Endothelial cell of umbilical vein (primary cell): ENCODE measurements around the gene VLDLR.

ENCODE experiments used
- CTCF ChIP-seq, 2 donors: IDR thresholded peaks; 1 replicate in 1 of 2; 2 replicates in 1 of 2; pipeline ENCODE4 v1.5.1; 2011; ENCODE audit warnings: low read length in 2 of 2, mild to moderate bottlenecking in 2 of 2, moderate library complexity in 2 of 2, control low read depth in 1 of 2, inconsistent platforms in 1 of 2, low read depth in 1 of 2; ENCODE audit not compliant: insufficient read depth in 1 of 2; ENCODE audit errors: extremely low read depth in 1 of 2
- EZH2 ChIP-seq: IDR thresholded peaks from 2 replicates; pipeline ENCODE4 v1.6.1; 2012; ENCODE audit warnings: borderline replicate concordance, low read depth, mild to moderate bottlenecking, moderate library complexity, low read length, inconsistent platforms; ENCODE audit not compliant: severe bottlenecking
- JUN ChIP-seq: IDR thresholded peaks from 2 replicates; pipeline ENCODE4 v1.6.1; 2011; ENCODE audit warnings: borderline replicate concordance, low read depth; ENCODE audit not compliant: insufficient read length, insufficient read depth
- POLR2A ChIP-seq: IDR thresholded peaks from 2 replicates; pipeline ENCODE4 v1.6.1; 2012; ENCODE audit warnings: low read depth, mild to moderate bottlenecking, control low read depth, low read length
- POLR2AphosphoS5 ChIP-seq: IDR thresholded peaks from 2 replicates; pipeline ENCODE4 v1.6.1; 2012; ENCODE audit warnings: low read depth, mild to moderate bottlenecking, control low read depth, low read length, moderate library complexity; ENCODE audit not compliant: insufficient read depth

DNA sequence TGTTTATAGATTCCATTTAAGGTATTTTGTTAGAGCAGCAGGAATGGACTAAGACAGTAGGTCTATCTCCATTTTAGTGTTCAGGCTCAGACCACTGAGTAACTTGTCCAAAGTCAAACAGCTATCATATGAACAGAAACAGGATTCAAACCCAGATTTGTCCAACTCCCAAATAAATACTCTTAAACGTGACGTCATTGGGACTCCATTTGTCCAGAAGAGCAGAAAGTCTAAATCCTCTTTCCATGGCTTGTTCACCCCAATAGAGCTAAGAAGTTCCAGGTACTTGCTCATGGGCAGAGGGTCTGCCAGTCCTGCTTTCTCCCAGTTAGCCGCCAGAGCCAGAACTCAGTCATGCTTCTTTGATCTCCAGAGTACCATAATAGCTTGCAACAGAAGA is 16.3 kb upstream of the VLDLR start:
- TF ChIP-seq CTCF (IDR thresholded peaks at IDR 0.05; ENCODE audit: extremely low read depth in 1 of 2, insufficient read depth in 1 of 2, low read depth in 1 of 2, low read length in 2 of 2) (no peak), EZH2 (no peak), POLR2A (no peak), JUN (no peak), POLR2AphosphoS5 (no peak)
